OCI-LY3 (cell line): ENCODE results near the gene GPC3.

ENCODE experiments used
- CTCF ChIP-seq: fragments of 200-600, 300-600 bp; sonication (generic); IDR thresholded peaks from 2 replicates; pipeline ENCODE4 v1.5.1; 2014; ENCODE audit warnings: antibody characterized with exemption, low read length, low read depth
- EZH2phosphoT487 ChIP-seq: fragments of 200-600 bp; shearing (Covaris generic); IDR thresholded peaks from 2 replicates; pipeline ENCODE4 v1.6.1; 2018; ENCODE audit warnings: antibody characterized with exemption, mixed run types, low read depth

GRCh38 chrX:133648594-133648993 is 336.8 kb downstream of the GPC3 start:
- TF ChIP-seq CTCF (no peak), EZH2phosphoT487 (no peak)
